Measurements from ENCODE around the gene KLHL6. TPM values are rescaled to one million over a fixed set of nuclear protein-coding genes. Genes with fewer than 3 reads are reported as not detected.

Gene KLHL6
- total RNA-seq, 1 experiment from 2014 or later = 0.11 TPM

GRCh38 chr3:183490211-183490601, 65.3 kb downstream of the KLHL6 start:
- no peak overlapping the region for H3K27ac Mint-ChIP-seq
- peaks cover 4% of the 10 kb centered on the region for H3K27me3 Mint-ChIP-seq (ENCODE audit: low read depth)
- ChIA-PET CTCF (interaction anchor here (1.0 to 4.6 kb wide), 3 partner anchors 10 to 277 kb away, joined by 3 to 28 read pairs (median 4); no protein-coding TSS in a partner anchor), POLR2A (interaction anchor here (2.1 kb wide), 1 partner anchor 146 kb away, joined by 5 read pairs; the partner anchor contains the start of gene KLHL24)
- DNase-seq (ENCODE audit: low spot score) = no peak
- no peak for ATAC-seq
- TF ChIP-seq ZNF425 (CRISPR knock-in tag; conservative IDR thresholded peaks at IDR 0.05) (no peak), IRF1 (CRISPR knock-in tag; IDR thresholded peaks at IDR 0.05) (no peak), ZNF263 (CRISPR knock-in tag; IDR thresholded peaks at IDR 0.05; ENCODE audit: low read depth) (no peak), USF1 (CRISPR knock-in tag; IDR thresholded peaks at IDR 0.05) (no peak), E2F1 (CRISPR knock-in tag; IDR thresholded peaks at IDR 0.05) (no peak), ATF1 (CRISPR knock-in tag; IDR thresholded peaks at IDR 0.05) (no peak), PRRX2 (CRISPR knock-in tag; IDR thresholded peaks at IDR 0.05) (no peak), ZNF317 (CRISPR knock-in tag; IDR thresholded peaks at IDR 0.05; ENCODE audit: borderline replicate concordance, low read depth) (no peak), SMAD4 (CRISPR knock-in tag; IDR thresholded peaks at IDR 0.05) (no peak), CBFB (CRISPR knock-in tag; IDR thresholded peaks at IDR 0.05; ENCODE audit: low read depth) (no peak), E2F5 (CRISPR knock-in tag; IDR thresholded peaks at IDR 0.05) (no peak), ATF3 (CRISPR knock-in tag; conservative IDR thresholded peaks at IDR 0.05) (no peak), ZNF396 (CRISPR knock-in tag; IDR thresholded peaks at IDR 0.05; ENCODE audit: borderline replicate concordance) (no peak), GRHL2 (CRISPR knock-in tag; IDR thresholded peaks at IDR 0.05; ENCODE audit: insufficient replicate concordance, severe bottlenecking) (no peak), ATF6 (CRISPR knock-in tag; IDR thresholded peaks at IDR 0.05) (no peak), HMGXB4 (CRISPR knock-in tag; IDR thresholded peaks at IDR 0.05) (no peak), RELA (CRISPR knock-in tag; IDR thresholded peaks at IDR 0.05; ENCODE audit: borderline replicate concordance) (no peak), E2F4 (CRISPR knock-in tag; IDR thresholded peaks at IDR 0.05; ENCODE audit: borderline replicate concordance, low read depth) (no peak), EMX1 (CRISPR knock-in tag; IDR thresholded peaks at IDR 0.05) (no peak)
- no peaks in the 10 kb centered on the region for H3K9me3 Mint-ChIP-seq
- H3K36me3 Mint-ChIP-seq = no peaks in the 10 kb centered on the region
- no peak overlapping the region for H3K4me3 Mint-ChIP-seq
- peaks cover 64% of the 10 kb centered on the region for H3K4me1 Mint-ChIP-seq
